ES-I3 (cell line): ENCODE measurements around the gene C12orf56.
"Not testable (repeated sequence)": the region's sequence is repeated elsewhere in the genome, so short reads cannot be mapped to it uniquely, and the experiment has no call there.

Experiments used
- H3K36me3 ChIP-seq: 2 replicates; pipeline ENCODE4 v1.6.1; 2013; ENCODE audit warnings: mild to moderate bottlenecking, low read length, control low read depth, moderate library complexity; ENCODE audit not compliant: insufficient read depth
- H3K4me1 ChIP-seq: 2 replicates; pipeline ENCODE4 v1.6.1; 2013; ENCODE audit warnings: mild to moderate bottlenecking, control low read depth, low read length; ENCODE audit not compliant: insufficient read depth
- H3K9ac ChIP-seq: 2 replicates; pipeline ENCODE4 v1.6.1; 2013; ENCODE audit warnings: low read depth, mild to moderate bottlenecking, low read length, moderate library complexity
- H3K9me3 ChIP-seq: 2 replicates; pipeline ENCODE4 v1.6.1; 2013; ENCODE audit warnings: mild to moderate bottlenecking, low read length, moderate library complexity; ENCODE audit not compliant: control insufficient read depth, insufficient read depth

The C12orf56 gene

GRCh38 chr12:64221651-64222008 lies 168.9 kb downstream of the C12orf56 start:
- H3K9ac ChIP-seq = peak overlapping the region; percentile 80
- H3K9me3 ChIP-seq = no peaks in the 10 kb centered on the region
- no peaks in the 10 kb centered on the region for H3K36me3 ChIP-seq
- H3K4me1 ChIP-seq = peaks cover 13% of the 10 kb centered on the region; the same call in 1 of the 2 replicates

GRCh38 chr12:64220046-64220445 lies 170.5 kb downstream of the C12orf56 start:
- no peaks in the 10 kb centered on the region for H3K9me3 ChIP-seq
- 0 out of 2 replicates have a peak overlapping the region, but pooled peaks have one; percentile 14 for H3K9ac ChIP-seq
- H3K4me1 ChIP-seq = peaks cover 13% of the 10 kb centered on the region; the same call in 1 of the 2 replicates

GRCh38 chr12:64219145-64219544 lies 171.4 kb downstream of the C12orf56 start:
- Histone ChIP-seq H3K9me3 (no peaks in the 10 kb centered on the region), H3K4me1 (peaks cover 13% of the 10 kb centered on the region; the same call in 1 of the 2 replicates), H3K9ac (peak overlapping the region; percentile 14; the same call in 1 of the 2 replicates), H3K36me3 (no peaks in the 10 kb centered on the region)

More at GRCh38 chr12:64220046-64220445, 170.5 kb downstream of the C12orf56 start:
- H3K36me3 ChIP-seq = no peaks in the 10 kb centered on the region

DNA sequence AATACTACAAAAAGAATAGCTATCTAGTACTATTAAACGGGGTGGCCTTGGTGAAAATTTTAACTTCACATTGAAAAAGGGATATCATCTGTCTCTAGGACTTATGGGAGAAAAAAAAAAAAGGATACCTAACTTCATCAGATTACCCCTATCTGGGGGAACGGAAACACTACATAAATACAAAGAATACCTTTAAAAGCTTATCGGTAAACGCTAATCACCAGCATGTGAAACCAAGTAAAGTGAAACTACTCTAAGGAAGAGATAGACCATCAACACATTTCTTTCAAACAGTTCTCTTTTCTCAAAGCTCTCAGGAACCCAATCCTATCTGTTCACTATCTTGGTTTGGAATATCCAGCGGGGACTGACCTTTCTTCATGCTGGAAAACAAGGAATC lies 172.0 kb downstream of the C12orf56 start:
- Histone ChIP-seq H3K9me3 (no peaks in the 10 kb centered on the region), H3K4me1 (peaks cover 13% of the 10 kb centered on the region; the same call in 1 of the 2 replicates), H3K9ac (no peak overlapping the region; the same call in 1 of the 2 replicates), H3K36me3 (no peaks in the 10 kb centered on the region)

DNA sequence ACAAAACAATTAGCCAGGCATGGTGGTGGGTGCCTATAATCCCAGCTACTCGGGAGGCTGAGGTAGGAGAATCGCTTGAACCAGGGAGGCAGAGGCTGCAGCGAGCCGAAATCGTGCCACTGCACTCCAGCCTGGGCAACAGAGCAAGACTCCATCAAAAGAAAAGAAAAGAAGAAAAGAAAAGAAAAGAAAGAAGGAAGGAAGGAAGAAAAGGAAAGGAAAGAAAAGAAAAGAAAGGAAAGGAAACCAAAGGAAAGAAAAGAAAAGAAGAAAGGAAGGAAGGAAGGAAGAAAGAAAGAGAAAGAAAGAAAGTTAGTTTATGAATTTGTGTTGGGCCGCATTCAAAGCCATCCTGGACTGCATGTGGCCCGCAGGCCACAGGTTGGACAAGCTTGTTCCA lies 172.9 kb downstream of the C12orf56 start:
- not testable (repeated sequence) for H3K9ac ChIP-seq, H3K9me3 ChIP-seq, H3K36me3 ChIP-seq
- peaks cover 13% of the 10 kb centered on the region; the same call in 1 of the 2 replicates for H3K4me1 ChIP-seq

DNA sequence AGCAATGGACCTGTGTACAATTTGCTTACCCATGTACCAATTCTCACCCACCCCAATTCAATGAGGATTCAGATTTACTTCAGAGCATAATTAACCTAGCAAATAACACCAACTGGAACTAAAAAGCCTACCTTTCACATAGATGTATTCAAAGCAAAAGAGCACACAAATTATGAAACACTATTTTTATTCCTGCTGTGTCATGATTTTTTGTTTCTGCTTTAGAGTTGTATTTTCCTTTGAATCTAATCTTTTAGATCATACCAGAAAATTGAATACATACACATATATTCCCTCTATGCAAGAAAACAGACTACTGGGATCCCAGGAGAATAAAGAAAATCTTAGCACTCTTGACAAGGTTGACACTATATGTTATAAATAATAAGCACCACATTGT lies 174.3 kb downstream of the C12orf56 start:
- no peak overlapping the region for H3K9ac ChIP-seq
- no peaks in the 10 kb centered on the region for H3K9me3 ChIP-seq
- peaks cover 13% of the 10 kb centered on the region; the same call in 1 of the 2 replicates for H3K4me1 ChIP-seq
- H3K36me3 ChIP-seq = no peaks in the 10 kb centered on the region
